ENCODE data around the gene ATP8A1.
"Not testable (repeated sequence)": the region's sequence is repeated elsewhere in the genome, so short reads cannot be mapped to it uniquely, and the experiment has no call there.

The ATP8A1 gene

DNA sequence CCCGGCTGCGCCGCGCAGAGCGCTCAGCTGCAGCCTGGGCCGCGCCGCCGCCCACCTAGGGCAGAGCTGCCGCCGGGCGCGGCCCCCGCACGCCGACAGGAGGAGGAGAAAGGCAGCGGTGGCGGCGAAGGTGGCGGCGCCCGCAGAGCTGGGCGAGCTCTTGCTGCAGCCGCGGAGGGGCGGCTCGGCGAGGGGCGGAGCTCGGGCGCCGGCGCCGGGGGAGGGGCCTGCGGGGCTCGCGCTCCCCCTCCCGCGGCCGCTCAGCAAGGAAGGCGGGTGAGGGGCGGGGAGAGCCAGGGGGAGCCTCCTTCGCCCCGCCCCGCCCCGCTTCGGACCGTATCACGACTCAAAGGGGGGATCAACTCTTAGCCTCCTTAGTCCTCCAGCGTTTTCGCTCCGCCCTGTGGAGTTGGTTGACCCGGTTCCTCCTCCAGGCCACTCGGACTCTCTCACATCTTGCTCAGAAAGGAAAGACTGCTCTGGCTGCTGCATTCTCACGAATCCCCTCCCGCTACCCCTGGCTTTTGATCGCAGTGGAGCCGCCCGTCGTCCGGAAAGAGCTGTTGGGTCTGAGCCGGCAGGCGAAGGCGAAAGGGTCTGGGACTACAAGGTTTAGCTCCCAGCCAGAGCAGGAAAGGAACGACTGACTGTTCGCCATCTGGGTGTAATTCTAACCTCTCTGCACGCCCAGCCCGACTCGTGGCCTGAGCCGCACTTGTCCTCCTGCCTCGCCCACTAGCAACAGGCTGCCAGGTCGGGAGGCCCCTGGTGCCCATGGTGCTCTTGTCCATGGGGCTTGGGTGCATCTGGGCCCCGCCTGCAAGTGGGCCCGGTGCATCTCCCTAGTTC is at the start of gene ATP8A1:
TSS of gene ATP8A1 (minus strand) at position 162 of the 849 bp plus-strand sequence. CDS start 232 bp downstream, outside the sequence.
- no peak for FAIRE-seq

DNA sequence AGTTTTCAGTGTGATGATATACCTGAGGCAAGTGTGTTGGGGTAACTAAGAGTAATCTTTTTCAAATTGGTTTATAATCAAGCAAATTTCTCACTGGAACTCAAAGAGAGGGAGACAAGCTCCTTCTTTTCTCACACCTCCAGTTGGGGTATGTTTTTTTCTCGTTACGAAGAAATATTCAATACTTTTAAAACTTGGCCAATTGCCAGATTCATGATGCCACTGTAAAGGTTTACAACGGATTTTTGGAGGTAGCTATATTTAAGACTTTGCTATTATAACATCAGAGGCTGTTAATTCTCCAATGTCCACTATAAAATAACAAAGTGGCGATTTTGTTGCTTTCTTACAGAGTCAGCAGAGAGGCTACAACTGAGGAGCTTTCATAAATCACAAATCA is 49.2 kb upstream of the ATP8A1 start:
- FAIRE-seq, result no peak

DNA sequence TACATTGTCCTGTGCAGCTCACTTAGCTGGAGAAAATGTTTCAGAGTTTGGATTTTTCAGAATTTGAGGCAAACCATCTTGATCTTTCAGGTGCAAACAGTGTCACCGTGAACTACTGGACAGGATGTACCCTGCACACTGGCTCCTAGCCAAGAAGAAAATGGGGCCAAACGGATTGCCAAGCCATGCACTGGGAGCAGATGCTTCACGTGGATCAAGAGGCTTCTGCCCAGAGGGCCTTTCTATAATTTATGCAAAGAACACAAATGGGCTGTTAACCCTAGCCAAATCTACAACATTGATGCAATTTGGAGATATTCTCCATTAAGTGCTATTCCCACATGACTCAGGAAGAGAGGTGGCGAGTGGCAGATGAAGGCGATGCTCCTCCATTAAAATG is 46.9 kb upstream of the ATP8A1 start:
- no peak for FAIRE-seq

GRCh38 chr4:42702895-42703294 is 46.0 kb upstream of the ATP8A1 start:
- no peak for FAIRE-seq

DNA sequence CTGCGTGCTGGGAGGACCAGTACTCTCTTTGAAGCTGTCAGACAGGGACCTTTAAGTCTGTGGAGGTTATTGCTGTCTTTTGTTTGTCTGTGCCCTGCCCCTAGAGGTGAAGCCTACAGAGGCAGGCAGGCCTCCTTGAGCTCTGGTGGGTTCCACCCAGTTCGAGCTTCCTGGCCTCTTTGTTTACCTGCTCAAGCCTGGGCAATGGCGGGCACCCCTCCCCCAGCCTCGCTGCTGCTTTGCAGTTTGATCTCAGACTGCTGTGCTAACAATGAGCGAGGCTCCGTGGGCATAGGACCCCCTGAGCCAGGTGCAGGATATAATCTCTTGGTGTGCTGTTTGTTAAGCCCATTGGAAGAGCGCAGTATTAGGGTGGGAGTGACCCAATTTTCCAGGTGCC is 44.9 kb upstream of the ATP8A1 start:
- not testable (repeated sequence) for FAIRE-seq

GRCh38 chr4:42690537-42690936 is 33.6 kb upstream of the ATP8A1 start:
- no peak for FAIRE-seq

DNA sequence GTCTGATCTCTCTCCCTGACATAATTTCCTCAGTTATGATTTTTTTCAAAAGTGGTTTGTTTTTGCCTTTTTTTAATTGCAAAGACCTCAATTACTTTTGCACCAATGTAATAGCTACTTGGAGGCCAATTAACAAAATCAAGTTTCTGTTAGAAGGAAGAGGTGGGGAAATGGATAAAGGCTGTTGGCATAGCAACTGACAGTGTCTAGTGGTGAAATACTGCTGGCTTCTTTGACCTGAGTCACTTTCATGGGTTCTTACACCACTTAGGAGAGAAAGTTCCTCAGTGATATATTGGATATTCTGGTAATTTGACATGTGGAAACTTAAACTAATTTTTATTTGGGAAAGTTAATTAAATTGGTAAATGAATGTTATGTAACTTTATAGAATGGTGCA is 26.5 kb upstream of the ATP8A1 start:
- FAIRE-seq, result no peak

- peak; percentile 39 for FAIRE-seq
These were observed 21.6 kb upstream of the ATP8A1 start for GRCh38 chr4:42678512-42678911.

GRCh38 chr4:42676066-42676951 is 19.4 kb upstream of the ATP8A1 start:
- no peak for FAIRE-seq

GRCh38 chr4:42673082-42673425 is 16.1 kb upstream of the ATP8A1 start:
- FAIRE-seq, result no peak

- no peak for FAIRE-seq
These were observed 15.6 kb upstream of the ATP8A1 start for GRCh38 chr4:42672359-42673081.

DNA sequence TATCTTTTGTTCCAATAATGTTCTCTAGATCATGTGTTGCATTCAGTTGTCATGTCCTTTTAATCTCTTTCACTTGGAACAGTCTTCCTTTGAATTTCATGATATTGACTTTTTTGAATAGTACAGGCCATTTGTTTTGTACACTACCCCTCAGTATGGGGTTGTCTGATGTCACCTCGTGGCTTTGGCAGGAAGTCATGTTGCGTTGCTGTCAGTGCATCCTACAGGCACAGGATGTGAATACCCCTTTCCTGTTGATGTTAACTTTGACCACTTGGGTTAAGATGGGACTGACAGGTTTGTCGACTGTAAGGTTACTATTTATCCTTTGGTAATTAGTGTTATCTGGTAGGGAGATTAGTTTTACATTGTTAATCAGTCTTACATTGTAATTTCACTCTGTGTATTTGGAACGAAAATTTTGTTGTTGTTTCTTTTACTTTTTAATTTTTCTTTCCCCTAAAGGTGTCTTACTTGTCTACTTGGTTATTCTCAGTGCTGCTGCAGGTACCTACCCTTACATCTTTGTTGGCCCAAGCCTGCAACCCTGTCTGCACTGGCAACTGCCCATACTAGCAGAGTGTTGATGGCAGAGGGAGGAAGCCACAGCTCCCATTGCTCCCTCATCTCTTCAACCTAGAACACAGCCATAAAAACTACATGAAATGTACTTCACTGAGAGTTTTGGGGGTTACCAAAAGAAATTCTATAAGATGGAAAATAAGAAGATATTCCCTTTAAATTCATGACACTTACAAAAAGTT is 14.7 kb upstream of the ATP8A1 start:
- no peak for FAIRE-seq

DNA sequence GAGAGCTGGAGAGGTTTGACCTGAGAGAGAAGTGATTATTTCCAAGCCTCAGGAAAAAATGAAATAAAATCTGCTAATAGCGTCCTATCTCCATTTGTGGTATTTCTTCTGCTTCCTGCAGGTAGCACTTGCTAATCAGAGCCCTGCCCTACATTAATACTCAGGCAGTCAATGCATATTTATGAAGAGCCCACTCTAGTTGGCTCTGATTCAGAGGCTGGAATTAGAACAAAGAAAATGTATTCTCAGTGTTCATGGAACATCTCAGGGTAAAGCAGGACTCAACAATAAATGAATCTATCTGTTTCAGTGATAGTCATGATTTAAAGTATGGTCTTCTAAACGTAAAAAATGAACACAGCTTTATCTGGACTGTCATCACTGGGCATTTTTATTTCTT is 1.4 kb upstream of the ATP8A1 start:
- FAIRE-seq, result no peak

GRCh38 chr4:42656679-42656943 is 294 bp downstream of the ATP8A1 start:
- no peak for FAIRE-seq

GRCh38 chr4:42655921-42656678 is 805 bp downstream of the ATP8A1 start:
- no peak for FAIRE-seq

DNA sequence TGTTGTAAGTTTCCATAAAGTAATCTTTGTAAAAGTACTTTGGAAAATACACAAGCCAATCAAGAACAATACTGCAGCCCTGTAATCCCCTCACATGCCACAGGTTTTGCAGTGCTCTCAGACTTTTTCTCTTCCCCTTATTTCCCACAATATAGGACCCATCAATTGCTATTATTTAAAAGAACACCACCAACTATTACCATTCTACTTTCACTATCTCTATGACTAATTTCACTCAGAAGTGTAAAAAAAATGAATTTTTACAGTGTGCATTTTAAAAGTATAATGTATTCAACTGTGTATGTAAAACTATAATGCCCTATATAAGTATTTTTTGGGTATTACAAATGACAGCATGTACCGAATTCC is 1.7 kb downstream of the ATP8A1 start:
- FAIRE-seq, result no peak

GRCh38 chr4:42654631-42655268 is 2.2 kb downstream of the ATP8A1 start:
- FAIRE-seq, result no peak

DNA sequence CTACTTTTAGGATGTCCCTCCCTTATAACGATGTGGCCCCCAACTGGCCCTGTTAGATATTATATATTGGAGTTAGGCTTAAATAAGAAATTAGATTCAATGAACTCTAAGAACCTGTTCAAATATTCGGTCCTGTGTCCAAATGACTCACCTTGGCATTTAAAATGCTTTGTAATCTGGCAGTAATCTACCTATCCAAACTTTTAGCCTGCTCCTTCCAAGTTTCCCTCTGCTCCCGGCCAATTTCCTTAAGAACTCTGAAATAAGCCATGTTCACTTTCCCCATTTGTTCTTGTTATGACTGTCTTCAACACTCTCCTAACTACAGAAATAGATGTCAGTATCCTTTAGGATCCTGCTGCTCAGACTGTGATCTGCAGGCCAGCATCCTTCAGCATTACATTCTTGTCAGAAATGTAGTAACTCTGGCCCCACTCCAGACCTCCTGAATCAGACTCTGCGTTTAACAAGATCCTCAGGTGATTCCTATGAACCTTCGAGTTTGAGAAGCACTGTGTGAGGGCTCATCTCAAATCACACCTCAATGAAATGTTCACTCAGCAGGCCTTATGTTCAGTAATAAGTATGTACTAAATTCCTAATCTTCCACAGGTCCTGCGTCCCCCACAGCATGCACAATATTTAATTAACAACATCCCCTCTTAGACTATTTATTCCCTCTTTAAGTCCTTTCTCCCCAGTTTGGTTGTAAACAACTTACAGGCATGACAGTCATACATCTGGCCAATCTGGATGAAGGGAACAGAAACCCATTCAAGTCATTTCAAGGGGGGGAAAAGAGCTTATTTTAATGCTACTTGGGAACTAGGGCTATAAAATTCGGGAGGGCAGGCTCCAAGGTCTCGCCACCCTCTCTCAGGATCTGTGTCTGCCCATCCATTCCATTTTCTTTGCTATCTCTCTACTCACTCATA is 3.0 kb downstream of the ATP8A1 start:
- no peak for FAIRE-seq

DNA sequence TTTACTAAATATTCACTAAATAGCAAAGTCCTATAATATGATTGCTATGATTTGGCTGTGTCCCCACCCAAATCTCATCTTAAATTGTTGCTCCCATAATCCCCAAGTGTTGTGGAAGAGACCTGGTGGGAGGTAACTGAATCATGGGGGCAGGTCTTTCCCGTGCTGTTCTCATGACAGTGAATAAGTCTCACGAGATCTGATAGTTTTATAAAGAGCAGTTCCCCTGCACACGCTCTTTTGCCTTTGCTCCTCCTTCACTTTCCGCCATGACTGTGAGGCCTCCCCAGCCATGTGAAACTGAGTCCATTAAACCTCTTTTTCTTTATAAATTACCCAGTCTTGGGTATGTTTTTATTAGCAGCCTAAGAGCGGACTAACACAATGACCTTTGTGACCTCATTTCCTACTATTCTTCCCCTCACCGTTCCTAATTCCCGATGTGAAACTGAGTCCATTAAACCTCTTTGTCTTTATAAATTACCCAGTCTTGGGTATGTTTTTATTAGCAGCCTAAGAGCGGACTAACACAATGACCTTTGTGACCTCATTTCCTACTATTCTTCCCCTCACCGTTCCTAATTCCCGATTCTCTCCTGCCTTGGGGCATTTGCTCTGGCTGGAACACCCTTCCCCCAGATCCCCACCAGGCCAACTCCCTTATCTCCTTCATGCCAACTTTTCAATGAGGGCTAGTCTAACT is 4.2 kb downstream of the ATP8A1 start:
- not testable (repeated sequence) for FAIRE-seq

DNA sequence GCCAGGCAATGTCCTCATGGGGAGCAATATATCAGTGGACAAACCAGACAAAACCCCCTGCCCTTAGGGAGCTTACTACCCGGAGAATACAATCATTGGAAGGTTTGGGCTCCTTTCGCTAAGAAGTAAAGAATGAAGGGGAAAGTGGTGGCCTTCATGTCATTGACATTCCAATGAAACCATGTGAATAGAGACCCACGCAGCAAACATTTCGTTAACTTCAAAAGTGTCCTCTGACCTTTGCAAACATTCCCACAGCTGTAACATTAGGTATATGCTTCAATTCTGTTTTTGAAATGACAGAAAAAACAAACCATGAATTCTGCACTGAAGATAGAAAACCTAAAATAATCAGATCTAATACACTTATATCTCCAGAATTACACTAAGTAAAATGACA is 7.0 kb downstream of the ATP8A1 start:
- no peak for FAIRE-seq

Measured in endometrium (tissue), 2 donors.